Mesothelial cell of epicardium (in vitro differentiated cells): ENCODE results near the gene CLTCL1. TPM values are rescaled to one million over a fixed set of nuclear protein-coding genes. Genes with fewer than 3 reads are reported as not detected.
A peak's percentile ranks its signal among the peaks of the same experiment; 100 is the strongest.

Experiments used
- DNase-seq, 2 experiments: peaks; one replicate each; pipeline ENCODE4 v3.0.0; 2021; ENCODE audit warnings: low spot score in 2 of 2; ENCODE audit not compliant: unreplicated experiment in 2 of 2
- H3K27ac Mint-ChIP-seq: 2 replicates; pipeline ENCODE4 v1.8.0; 2021; ENCODE audit warnings: mixed read lengths
- H3K27me3 Mint-ChIP-seq: 2 replicates; pipeline ENCODE4 v1.8.0; 2021; ENCODE audit warnings: low read depth, mixed read lengths
- H3K36me3 Mint-ChIP-seq: 2 replicates; pipeline ENCODE4 v1.8.0; 2021; ENCODE audit warnings: mixed read lengths
- H3K4me1 Mint-ChIP-seq: 2 replicates; pipeline ENCODE4 v1.8.0; 2021; ENCODE audit warnings: mixed read lengths
- H3K4me3 Mint-ChIP-seq: 2 replicates; pipeline ENCODE4 v1.8.0; 2021; ENCODE audit warnings: mild to moderate bottlenecking, moderate library complexity, mixed read lengths
- H3K9me3 Mint-ChIP-seq: 2 replicates; pipeline ENCODE4 v1.8.0; 2021; ENCODE audit warnings: mixed read lengths
- CTCF ChIP-seq: fragments of 200-600 bp; sonication (generic); IDR thresholded peaks from one replicate; pipeline ENCODE4 v1.5.0; 2021; ENCODE audit warnings: antibody characterized with exemption; ENCODE audit not compliant: unreplicated experiment
- total RNA-seq: library from RNA; stranded (reverse); gene quantifications from 3 replicates; pipeline ENCODE4 v1.2.1, GENCODE V29; 2021

CLTCL1 gene
- total RNA-seq, 1 donor from 2014 or later: 5.9 TPM

- H3K9me3 Mint-ChIP-seq: no peaks in the 10 kb centered on the region
Observed at GRCh38 chr22:19180740-19181410, 110.6 kb downstream of the CLTCL1 start.

GRCh38 chr22:19180234-19180633 is 111.3 kb downstream of the CLTCL1 start:
- H3K27me3 Mint-ChIP-seq: no peaks in the 10 kb centered on the region
- TF ChIP-seq CTCF: no peak
- no peaks in the 10 kb centered on the region for H3K36me3 Mint-ChIP-seq
- H3K4me3 Mint-ChIP-seq: no peak overlapping the region
- peaks cover 14% of the 10 kb centered on the region for H3K4me1 Mint-ChIP-seq
- no peaks in the 10 kb centered on the region for H3K9me3 Mint-ChIP-seq
- no peak for DNase-seq
- H3K27ac Mint-ChIP-seq: no peak overlapping the region

More at GRCh38 chr22:19180740-19181410, 110.6 kb downstream of the CLTCL1 start:
- H3K4me3 Mint-ChIP-seq: no peak overlapping the region
- H3K27me3 Mint-ChIP-seq: no peaks in the 10 kb centered on the region
- no peak for TF ChIP-seq CTCF
- H3K36me3 Mint-ChIP-seq: no peaks in the 10 kb centered on the region
- no peak for DNase-seq
- peaks cover 14% of the 10 kb centered on the region for H3K4me1 Mint-ChIP-seq
- H3K27ac Mint-ChIP-seq: peak overlapping the region; percentile 5

GRCh38 chr22:19179497-19180048 is 111.9 kb downstream of the CLTCL1 start:
- Mint-ChIP-seq H3K27me3 (no peaks in the 10 kb centered on the region), H3K4me3 (peak overlapping the region; percentile 73), H3K36me3 (no peaks in the 10 kb centered on the region), H3K4me1 (peaks cover 10% of the 10 kb centered on the region), H3K27ac (peak overlapping the region; percentile 88), H3K9me3 (no peaks in the 10 kb centered on the region)
- peak; percentile 43 for TF ChIP-seq CTCF
- DNase-seq: peak in 1 of 2 experiments; percentile 70

- Mint-ChIP-seq H3K9me3 (no peaks in the 10 kb centered on the region), H3K4me1 (peaks cover 10% of the 10 kb centered on the region), H3K27me3 (no peaks in the 10 kb centered on the region), H3K36me3 (no peaks in the 10 kb centered on the region), H3K27ac (peak within 1 kb of the TSS; percentile 88), H3K4me3 (peak within 1 kb of the TSS; percentile 75)
- peak; percentile 83 to 88 for DNase-seq
- TF ChIP-seq CTCF: no peak
Observed at GRCh38 chr22:19178657-19179496, 112.6 kb downstream of the CLTCL1 start, which contains the start of gene SLC25A1. SLC25A1 (minus strand) TSS chr22:19178736; CDS start chr22:19178673, 63 bp downstream.

GRCh38 chr22:19178065-19178656 is 113.4 kb downstream of the CLTCL1 start:
- Mint-ChIP-seq H3K27me3 (no peaks in the 10 kb centered on the region), H3K4me3 (peak overlapping the region; percentile 75), H3K4me1 (peaks cover 16% of the 10 kb centered on the region), H3K27ac (no peak overlapping the region), H3K9me3 (no peaks in the 10 kb centered on the region), H3K36me3 (no peaks in the 10 kb centered on the region)
- peak in 1 of 2 experiments; percentile 74 for DNase-seq
- no peak for TF ChIP-seq CTCF
